IgD-negative memory B cell (primary cell): Measurements from ENCODE around the gene HS1BP3. TPM values are rescaled to one million over a fixed set of nuclear protein-coding genes. Genes with fewer than 3 reads are reported as not detected.
A peak's percentile ranks its signal among the peaks of the same experiment; 100 is the strongest.

Experiments used
- H3K27ac Mint-ChIP-seq, 3 donors: one replicate each; pipeline ENCODE4 v1.8.0; 2020 to 2022; ENCODE audit warnings: mild to moderate bottlenecking in 3 of 3, mixed read lengths in 3 of 3, moderate library complexity in 1 of 3
- H3K27me3 Mint-ChIP-seq: one replicate; pipeline ENCODE4 v1.8.0; 2021; ENCODE audit warnings: mixed read lengths
- H3K36me3 Mint-ChIP-seq: one replicate; pipeline ENCODE4 v1.8.0; 2020; ENCODE audit warnings: mild to moderate bottlenecking, mixed read lengths
- H3K4me1 Mint-ChIP-seq, 3 donors: one replicate each; pipeline ENCODE4 v1.8.0; 2020 to 2022; ENCODE audit warnings: mixed read lengths in 3 of 3, mild to moderate bottlenecking in 1 of 3
- H3K4me3 Mint-ChIP-seq, 4 donors: one replicate each; pipeline ENCODE4 v1.8.0; 2020 to 2022; ENCODE audit warnings: mild to moderate bottlenecking in 4 of 4, mixed read lengths in 4 of 4, moderate library complexity in 3 of 4
- H3K9me3 Mint-ChIP-seq, 3 donors: one replicate each; pipeline ENCODE4 v1.8.0; 2020 to 2021; ENCODE audit warnings: mixed read lengths in 3 of 3, mild to moderate bottlenecking in 1 of 3
- polyA plus RNA-seq: library from polyadenylated mRNA; unstranded; fragments of 300-500 nt; fragmentation: Illumina TruSeq; gene quantifications from one replicate; pipeline ENCODE4 v1.2.3, GENCODE V29; 2021

Gene HS1BP3
- polyA plus RNA-seq = 27.3 TPM

DNA sequence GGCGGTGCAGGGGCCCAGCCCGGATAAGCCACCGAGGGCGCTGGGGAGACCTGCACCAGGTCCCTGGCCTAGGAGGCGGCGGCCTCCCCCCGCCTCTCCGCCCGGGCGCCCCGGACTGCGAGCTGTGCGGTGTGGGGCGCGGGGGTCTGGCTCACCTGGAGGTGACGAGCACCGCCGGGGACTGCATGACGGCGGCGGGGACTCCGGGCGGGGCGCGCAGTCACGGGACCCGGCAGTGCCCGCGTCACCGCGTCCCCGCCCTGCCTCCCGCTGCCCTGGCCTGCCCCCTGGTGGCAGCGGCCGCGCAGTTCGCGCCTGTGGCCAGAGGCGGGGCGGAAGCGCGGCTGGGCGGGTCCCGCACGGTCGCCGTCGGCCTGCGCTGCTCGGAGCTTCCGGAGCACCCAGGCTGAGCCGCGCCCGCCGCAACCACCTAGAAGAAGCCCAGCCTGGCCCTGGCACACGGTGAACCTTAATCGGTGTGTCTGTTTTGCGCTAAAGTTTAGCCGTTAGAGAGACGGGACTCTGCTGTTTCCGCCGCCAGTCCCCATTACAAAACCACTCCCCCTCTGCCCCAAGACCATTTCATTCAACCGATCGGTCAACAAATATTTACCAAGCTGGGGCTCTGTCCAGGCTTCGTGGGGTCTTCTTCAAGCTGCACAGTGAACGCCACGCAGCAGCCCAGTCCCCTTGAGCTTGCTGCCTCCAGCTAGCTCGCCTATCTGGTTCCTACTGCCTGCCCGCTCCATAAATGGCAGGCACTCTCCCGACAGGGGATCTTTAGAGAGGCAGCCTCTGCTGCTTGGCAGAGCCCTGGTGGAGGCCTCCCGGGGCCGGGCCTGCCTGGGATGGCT is at the start of gene HS1BP3:
TSS of gene HS1BP3 (minus strand) at position 222 of the 854 bp plus-strand sequence. CDS start at position 187, 35 bp downstream.
- Mint-ChIP-seq H3K4me3 (peak within 1 kb of the TSS; percentile 71 to 96 (median 88)), H3K9me3 (no peaks in the 10 kb centered on the region), H3K4me1 (peaks cover 35 to 39% (median 36%) of the 10 kb centered on the region in 3 donors), H3K27ac (peak within 1 kb of the TSS; percentile 87 to 97 (median 96)), H3K27me3 (peaks cover 4% of the 10 kb centered on the region), H3K36me3 (peaks cover 4% of the 10 kb centered on the region)

GRCh38 chr2:20698916-20699613 is 48.2 kb upstream of the HS1BP3 start:
- no peaks in the 10 kb centered on the region for H3K27me3 Mint-ChIP-seq
- H3K36me3 Mint-ChIP-seq = peaks cover 9% of the 10 kb centered on the region
- peak overlapping the region in 1 of 3 donors; percentile 9 for H3K27ac Mint-ChIP-seq

GRCh38 chr2:20697322-20697934 is 46.5 kb upstream of the HS1BP3 start:
- Mint-ChIP-seq H3K36me3 (peaks cover 4% of the 10 kb centered on the region), H3K9me3 (no peaks in the 10 kb centered on the region), H3K27me3 (no peaks in the 10 kb centered on the region), H3K4me3 (no peak overlapping the region), H3K4me1 (peaks cover 11 to 25% (median 17%) of the 10 kb centered on the region in 3 donors), H3K27ac (peak overlapping the region in 1 of 3 donors; percentile 29)

More at GRCh38 chr2:20698916-20699613, 48.2 kb upstream of the HS1BP3 start:
- peaks cover 11 to 25% (median 20%) of the 10 kb centered on the region in 3 donors for H3K4me1 Mint-ChIP-seq
- no peaks in the 10 kb centered on the region for H3K9me3 Mint-ChIP-seq
- peak overlapping the region in 2 of 4 donors; percentile 59 to 76 for H3K4me3 Mint-ChIP-seq

- Mint-ChIP-seq H3K27me3 (no peaks in the 10 kb centered on the region), H3K4me1 (peaks cover 11 to 22% (median 17%) of the 10 kb centered on the region in 3 donors), H3K4me3 (no peak overlapping the region), H3K9me3 (no peaks in the 10 kb centered on the region), H3K36me3 (peaks cover 2% of the 10 kb centered on the region), H3K27ac (no peak overlapping the region)
Observed at GRCh38 chr2:20696366-20696765, 45.5 kb upstream of the HS1BP3 start.

DNA sequence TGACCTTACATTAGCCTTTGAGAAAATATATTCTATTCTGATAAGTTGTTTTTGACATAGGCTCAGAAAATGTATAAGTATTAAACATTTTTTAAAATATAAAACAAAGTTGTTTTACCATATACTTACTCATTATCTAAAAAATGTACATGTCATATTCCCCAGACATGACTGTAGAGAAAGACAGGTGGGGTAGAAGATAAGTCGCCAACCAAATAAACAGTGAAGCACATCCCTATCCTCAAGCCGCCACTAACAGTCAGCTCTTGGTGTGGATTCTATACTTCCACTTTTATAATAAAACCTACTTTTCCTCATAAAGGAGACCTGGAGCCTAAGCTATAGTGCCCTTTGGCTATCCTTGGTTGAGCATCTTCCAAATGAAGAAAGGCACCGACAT is 42.4 kb upstream of the HS1BP3 start:
- Mint-ChIP-seq H3K27ac (no peak overlapping the region), H3K4me3 (no peak overlapping the region), H3K4me1 (peaks cover 0 to 7% (median 5%) of the 10 kb centered on the region in 3 donors), H3K9me3 (peaks cover 0 to 4% (median 4%) of the 10 kb centered on the region in 3 donors), H3K27me3 (no peaks in the 10 kb centered on the region), H3K36me3 (peaks cover 5% of the 10 kb centered on the region)

DNA sequence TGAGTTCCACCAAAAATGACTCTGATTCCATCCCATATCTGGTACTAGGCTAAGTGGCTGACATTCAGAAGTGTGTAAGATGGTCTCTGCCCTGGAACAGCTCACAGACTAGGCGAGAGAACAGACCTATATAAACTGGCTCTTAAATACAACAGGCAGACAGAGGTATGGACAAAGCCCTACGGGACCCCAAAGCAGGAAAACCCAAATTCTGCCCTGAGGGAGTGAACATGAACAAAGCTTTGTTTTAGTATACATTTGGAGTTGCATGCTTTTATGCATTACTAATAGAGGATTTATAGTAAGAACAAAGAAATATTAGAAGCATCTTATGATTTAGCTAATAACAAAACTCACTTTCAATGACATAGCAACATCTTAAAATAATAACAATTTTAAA is 41.2 kb upstream of the HS1BP3 start:
- Mint-ChIP-seq H3K27me3 (no peaks in the 10 kb centered on the region), H3K27ac (no peak overlapping the region), H3K9me3 (peaks cover 0 to 4% (median 4%) of the 10 kb centered on the region in 3 donors), H3K4me1 (peaks cover 0 to 7% (median 5%) of the 10 kb centered on the region in 3 donors), H3K4me3 (no peak overlapping the region), H3K36me3 (peaks cover 7% of the 10 kb centered on the region)

GRCh38 chr2:20691076-20691734 is 40.3 kb upstream of the HS1BP3 start:
- H3K9me3 Mint-ChIP-seq = peaks cover 0 to 4% (median 4%) of the 10 kb centered on the region in 3 donors
- H3K4me1 Mint-ChIP-seq = peaks cover 0 to 5% (median 3%) of the 10 kb centered on the region in 3 donors
- H3K36me3 Mint-ChIP-seq = peaks cover 6% of the 10 kb centered on the region
- H3K27me3 Mint-ChIP-seq = no peaks in the 10 kb centered on the region
- H3K4me3 Mint-ChIP-seq = no peak overlapping the region
- no peak overlapping the region for H3K27ac Mint-ChIP-seq

DNA sequence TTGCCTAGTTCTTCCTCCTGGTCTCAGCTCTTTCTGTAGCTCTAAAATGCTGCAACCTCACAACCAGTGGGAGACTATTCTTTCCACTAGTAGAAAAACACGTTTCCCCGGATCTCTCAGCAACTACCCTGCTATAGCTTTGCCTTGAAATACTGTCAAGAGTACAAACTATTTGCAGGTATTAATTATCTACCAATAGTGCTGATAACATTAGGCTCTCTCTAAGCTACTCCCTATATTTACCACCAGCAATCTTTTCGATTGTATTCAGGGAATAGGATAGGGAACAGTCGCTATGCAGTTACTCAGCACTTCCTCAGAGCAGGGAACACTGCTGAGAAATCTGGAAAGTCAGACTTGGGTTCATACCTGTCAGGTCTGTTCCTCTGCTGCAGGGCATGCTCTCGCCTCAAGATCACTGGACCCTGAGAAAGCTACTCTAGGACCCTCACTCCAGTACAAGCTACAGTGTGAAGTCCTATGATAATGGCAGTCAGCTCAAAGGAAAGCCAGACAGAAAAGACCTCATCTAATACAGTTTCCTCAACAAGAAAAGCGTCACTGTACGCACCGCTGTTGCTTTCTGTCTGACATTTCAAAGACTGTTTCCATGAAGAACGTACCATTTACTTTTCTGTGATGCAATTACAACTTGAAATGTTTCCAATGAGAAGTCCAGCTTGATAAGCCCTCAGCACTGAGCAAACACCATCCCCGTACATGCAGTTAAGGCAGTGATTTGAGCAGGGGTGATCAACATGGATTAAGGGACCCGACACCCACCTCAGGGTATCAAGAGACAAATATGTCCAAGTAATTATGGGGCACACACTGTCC is 38.7 kb upstream of the HS1BP3 start:
- H3K4me3 Mint-ChIP-seq = no peak overlapping the region
- H3K36me3 Mint-ChIP-seq = peaks cover 8% of the 10 kb centered on the region
- H3K27me3 Mint-ChIP-seq = no peaks in the 10 kb centered on the region
- H3K9me3 Mint-ChIP-seq = peaks cover 0 to 4% (median 4%) of the 10 kb centered on the region in 3 donors
- H3K27ac Mint-ChIP-seq = peak overlapping the region in 1 of 3 donors; percentile 43
- H3K4me1 Mint-ChIP-seq = peaks cover 0 to 3% (median 0%) of the 10 kb centered on the region in 3 donors

DNA sequence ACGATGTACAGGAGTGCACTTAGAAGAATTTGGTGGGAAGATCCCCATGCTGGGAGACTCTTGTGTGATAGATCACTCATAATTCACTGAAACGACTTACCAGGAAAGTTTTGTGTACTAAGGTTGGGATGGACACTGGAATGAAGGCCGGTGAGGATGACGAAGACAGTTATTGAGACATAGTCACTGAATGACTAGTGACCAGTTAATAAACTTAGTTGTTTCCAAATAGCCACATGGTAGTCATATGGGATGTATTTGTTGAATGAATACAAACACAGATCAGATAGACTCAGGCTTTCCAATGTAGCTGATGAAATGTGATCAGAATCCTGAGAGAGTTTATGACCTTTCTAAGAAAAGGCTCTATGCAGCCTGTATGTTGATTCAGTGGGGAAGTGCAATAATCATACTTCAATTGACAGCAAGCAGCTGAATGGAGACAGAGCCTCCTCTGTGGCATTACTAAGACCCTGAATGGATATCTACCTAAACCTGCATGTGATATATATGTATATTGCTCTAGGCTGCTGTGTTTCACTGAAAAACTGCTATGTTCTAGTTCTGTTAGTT is 36.4 kb upstream of the HS1BP3 start:
- Mint-ChIP-seq H3K4me1 (peaks cover 0 to 12% (median under 1%) of the 10 kb centered on the region in 3 donors), H3K9me3 (peaks cover 0 to 4% (median 4%) of the 10 kb centered on the region in 3 donors), H3K27ac (no peak overlapping the region), H3K36me3 (peaks cover 8% of the 10 kb centered on the region), H3K4me3 (no peak overlapping the region), H3K27me3 (no peaks in the 10 kb centered on the region)

GRCh38 chr2:20684581-20685063 is 33.7 kb upstream of the HS1BP3 start:
- peak overlapping the region in 1 of 3 donors; percentile 24 for H3K27ac Mint-ChIP-seq
- no peak overlapping the region for H3K4me3 Mint-ChIP-seq
- H3K9me3 Mint-ChIP-seq = peaks cover 0 to 4% (median 4%) of the 10 kb centered on the region in 3 donors
- H3K4me1 Mint-ChIP-seq = peaks cover 0 to 13% (median 4%) of the 10 kb centered on the region in 3 donors
- H3K36me3 Mint-ChIP-seq = peaks cover 8% of the 10 kb centered on the region
- no peaks in the 10 kb centered on the region for H3K27me3 Mint-ChIP-seq

- Mint-ChIP-seq H3K4me1 (peaks cover 2 to 24% (median 14%) of the 10 kb centered on the region in 3 donors), H3K27me3 (no peaks in the 10 kb centered on the region), H3K4me3 (no peak overlapping the region), H3K27ac (peak overlapping the region in 2 of 3 donors; percentile 26 to 56), H3K36me3 (peaks cover 4% of the 10 kb centered on the region), H3K9me3 (no peaks in the 10 kb centered on the region)
Observed at GRCh38 chr2:20682167-20682920, 31.4 kb upstream of the HS1BP3 start.

GRCh38 chr2:20680744-20681375 is 30.0 kb upstream of the HS1BP3 start:
- no peaks in the 10 kb centered on the region for H3K9me3 Mint-ChIP-seq
- H3K27ac Mint-ChIP-seq = no peak overlapping the region
- peaks cover 11 to 37% (median 27%) of the 10 kb centered on the region in 3 donors for H3K4me1 Mint-ChIP-seq
- no peaks in the 10 kb centered on the region for H3K27me3 Mint-ChIP-seq
- peaks cover 2% of the 10 kb centered on the region for H3K36me3 Mint-ChIP-seq
- no peak overlapping the region for H3K4me3 Mint-ChIP-seq
